ENCODE results near the gene TNPO2. TPM values are rescaled to one million over a fixed set of nuclear protein-coding genes. Genes with fewer than 3 reads are reported as not detected.

Gene TNPO2
- total RNA-seq, 1 donor from 2014 or later = 109 TPM

GRCh38 chr19:12689581-12690216, 34.0 kb downstream of the TNPO2 start:
- Mint-ChIP-seq H3K36me3 (ENCODE audit: insufficient read depth) (no peaks in the 10 kb centered on the region), H3K27ac (no peak overlapping the region), H3K4me1 (ENCODE audit: low read depth) (no peaks in the 10 kb centered on the region), H3K27me3 (no peaks in the 10 kb centered on the region), H3K4me3 (ENCODE audit: low read depth) (no peak overlapping the region), H3K9me3 (ENCODE audit: low read depth) (no peaks in the 10 kb centered on the region)
- DNase-seq (ENCODE audit: low spot score, unreplicated experiment) = no peak
- no peak for TF ChIP-seq CTCF (IDR thresholded peaks at IDR 0.05; ENCODE audit: unreplicated experiment)

GRCh38 chr19:12689012-12689411, 34.7 kb downstream of the TNPO2 start:
- Mint-ChIP-seq H3K9me3 (ENCODE audit: low read depth) (no peaks in the 10 kb centered on the region), H3K36me3 (ENCODE audit: insufficient read depth) (no peaks in the 10 kb centered on the region), H3K4me3 (ENCODE audit: low read depth) (no peak overlapping the region), H3K27ac (no peak overlapping the region), H3K4me1 (ENCODE audit: low read depth) (no peaks in the 10 kb centered on the region), H3K27me3 (no peaks in the 10 kb centered on the region)
- DNase-seq (ENCODE audit: low spot score, unreplicated experiment) = no peak
- no peak for TF ChIP-seq CTCF (IDR thresholded peaks at IDR 0.05; ENCODE audit: unreplicated experiment)

DNA sequence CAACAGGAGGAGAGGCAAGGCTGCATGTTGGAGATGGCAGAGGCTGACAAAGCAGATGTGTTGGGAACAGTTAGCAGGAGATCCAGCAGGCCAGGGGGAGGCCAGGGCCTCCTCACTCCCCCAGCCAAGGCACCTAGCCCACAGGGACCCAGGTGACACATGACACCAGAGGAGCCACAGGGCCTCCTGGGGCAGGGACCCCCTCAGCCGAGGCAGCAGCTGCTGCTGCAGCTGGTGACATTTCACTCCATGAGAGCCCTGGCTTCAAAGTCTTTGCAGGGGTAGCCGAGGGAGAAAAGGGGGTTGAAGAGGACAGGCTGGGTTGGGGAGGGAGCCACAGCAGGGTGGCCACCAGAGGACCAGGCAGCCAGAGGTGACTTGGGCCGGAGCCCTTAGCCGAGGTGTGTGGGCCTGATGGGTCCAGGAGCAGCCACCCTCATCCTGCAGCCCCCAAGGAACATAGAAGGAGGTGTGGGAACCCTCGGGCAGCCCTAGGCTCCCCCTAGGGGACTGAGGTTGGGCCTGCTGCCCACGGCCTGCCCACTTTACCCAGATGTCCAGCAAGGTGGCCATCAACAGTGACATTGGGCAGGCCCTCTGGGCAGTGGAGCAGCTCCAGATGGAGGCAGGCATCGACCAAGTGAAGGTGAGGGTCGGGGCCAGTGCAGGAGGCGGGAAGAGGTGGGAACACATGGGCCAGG, 36.1 kb downstream of the TNPO2 start, which contains the start of gene GNG14:
GNG14 (plus strand) TSS at position 503 of the 701 bp plus-strand sequence; CDS start at position 554, 51 bp downstream.
- H3K9me3 Mint-ChIP-seq (ENCODE audit: low read depth) = no peaks in the 10 kb centered on the region
- H3K27me3 Mint-ChIP-seq = no peaks in the 10 kb centered on the region
- DNase-seq (ENCODE audit: low spot score, unreplicated experiment) = no peak
- no peak within 1 kb of the TSS for H3K27ac Mint-ChIP-seq
- no peaks in the 10 kb centered on the region for H3K4me1 Mint-ChIP-seq (ENCODE audit: low read depth)
- H3K36me3 Mint-ChIP-seq (ENCODE audit: insufficient read depth) = no peaks in the 10 kb centered on the region
- H3K4me3 Mint-ChIP-seq (ENCODE audit: low read depth) = no peak within 1 kb of the TSS
- TF ChIP-seq CTCF (IDR thresholded peaks at IDR 0.05; ENCODE audit: unreplicated experiment) = no peak

- Mint-ChIP-seq H3K4me1 (ENCODE audit: low read depth) (peaks cover 5% of the 10 kb centered on the region), H3K9me3 (ENCODE audit: low read depth) (no peaks in the 10 kb centered on the region), H3K36me3 (ENCODE audit: insufficient read depth) (peaks cover 4% of the 10 kb centered on the region), H3K27ac (no peak overlapping the region), H3K27me3 (no peaks in the 10 kb centered on the region), H3K4me3 (ENCODE audit: low read depth) (no peak overlapping the region)
- no peak for TF ChIP-seq CTCF (IDR thresholded peaks at IDR 0.05; ENCODE audit: unreplicated experiment)
- no peak for DNase-seq (ENCODE audit: low spot score, unreplicated experiment)
These were observed 37.9 kb downstream of the TNPO2 start for GRCh38 chr19:12685831-12686230.

GRCh38 chr19:12681074-12681987, 42.4 kb downstream of the TNPO2 start, which contains the start of gene DHPS:
TSS of gene DHPS (minus strand) at chr19:12681880. CDS start at chr19:12681766, 114 bp downstream.
- H3K27ac Mint-ChIP-seq = peak within 1 kb of the TSS; percentile 96

More at GRCh38 chr19:12681074-12681987, 42.4 kb downstream of the TNPO2 start, which contains the start of gene DHPS:
- peak within 1 kb of the TSS; percentile 91 for H3K4me3 Mint-ChIP-seq (ENCODE audit: low read depth)
- no peaks in the 10 kb centered on the region for H3K27me3 Mint-ChIP-seq
- TF ChIP-seq CTCF (IDR thresholded peaks at IDR 0.05; ENCODE audit: unreplicated experiment) = peak; percentile 17
- H3K9me3 Mint-ChIP-seq (ENCODE audit: low read depth) = no peaks in the 10 kb centered on the region
- H3K4me1 Mint-ChIP-seq (ENCODE audit: low read depth) = peaks cover 5% of the 10 kb centered on the region
- DNase-seq (ENCODE audit: low spot score, unreplicated experiment) = peak; percentile 70
- H3K36me3 Mint-ChIP-seq (ENCODE audit: insufficient read depth) = peaks cover 13% of the 10 kb centered on the region
